ENCODE measurements around the gene TYW1B.
"Not testable (repeated sequence)": the region's sequence is repeated elsewhere in the genome, so short reads cannot be mapped to it uniquely, and the experiment has no call there.

TYW1B gene

GRCh38 chr7:72540923-72541322, 287.1 kb downstream of the TYW1B start:
- no peak for DNase-seq

GRCh38 chr7:72540106-72540611, 287.8 kb downstream of the TYW1B start:
- no peak for DNase-seq

- no peak for DNase-seq
Measured at GRCh38 chr7:72539702-72540101, 288.3 kb downstream of the TYW1B start.

- no peak for DNase-seq
Measured at GRCh38 chr7:72538856-72539255, 289.1 kb downstream of the TYW1B start.

GRCh38 chr7:72538147-72538546, 289.9 kb downstream of the TYW1B start:
- no peak for DNase-seq

GRCh38 chr7:72536038-72536437, 292.0 kb downstream of the TYW1B start:
- not testable (repeated sequence) for DNase-seq

- not testable (repeated sequence) for DNase-seq
Measured at GRCh38 chr7:72531048-72531447, 297.0 kb downstream of the TYW1B start.
